Endothelial cell (in vitro differentiated cells): ENCODE results near the gene ZNF497. TPM values are rescaled to one million over a fixed set of nuclear protein-coding genes. Genes with fewer than 3 reads are reported as not detected.
A peak's percentile ranks its signal among the peaks of the same experiment; 100 is the strongest.
"Not testable (repeated sequence)": the region's sequence is repeated elsewhere in the genome, so short reads cannot be mapped to it uniquely, and the experiment has no call there.

ENCODE experiments used
- DNase-seq: peaks from one replicate; pipeline ENCODE4 v3.0.0; 2021; ENCODE audit warnings: low spot score
- H3K27ac Mint-ChIP-seq: one replicate; pipeline ENCODE4 v1.8.0; 2021; ENCODE audit warnings: mixed read lengths, inconsistent platforms; ENCODE audit not compliant: unreplicated experiment
- H3K27me3 Mint-ChIP-seq: one replicate; pipeline ENCODE4 v1.8.0; 2021; ENCODE audit warnings: mild to moderate bottlenecking, moderate library complexity, mixed read lengths, inconsistent platforms; ENCODE audit not compliant: unreplicated experiment
- H3K36me3 Mint-ChIP-seq: one replicate; pipeline ENCODE4 v1.8.0; 2021; ENCODE audit warnings: mild to moderate bottlenecking, low read depth, mixed read lengths, inconsistent platforms; ENCODE audit not compliant: unreplicated experiment
- H3K4me1 Mint-ChIP-seq: one replicate; pipeline ENCODE4 v1.8.0; 2021; ENCODE audit warnings: mild to moderate bottlenecking, mixed read lengths, inconsistent platforms; ENCODE audit not compliant: unreplicated experiment
- H3K4me3 Mint-ChIP-seq: one replicate; pipeline ENCODE4 v1.8.0; 2021; ENCODE audit warnings: mild to moderate bottlenecking, mixed read lengths, inconsistent platforms; ENCODE audit not compliant: unreplicated experiment
- H3K9me3 Mint-ChIP-seq: one replicate; pipeline ENCODE4 v1.8.0; 2021; ENCODE audit warnings: mixed read lengths, inconsistent platforms; ENCODE audit not compliant: unreplicated experiment
- CTCF ChIP-seq: fragments of 200-600 bp; sonication (generic); IDR thresholded peaks from one replicate; pipeline ENCODE4 v1.5.0; 2021; ENCODE audit warnings: antibody characterized with exemption; ENCODE audit not compliant: unreplicated experiment
- total RNA-seq: library from RNA; stranded (reverse); fragmentation: NEBNext Ultra II Directional; extraction: Animal tissue kit (Norgen Biotek cat#: 25700); gene quantifications from one replicate; pipeline ENCODE4 v1.2.1, GENCODE V29; 2021; ENCODE audit not compliant: unreplicated experiment

Gene ZNF497
- total RNA-seq, 1 donor from 2014 or later, result 3.6 TPM

GRCh38 chr19:58406818-58407657, 44.5 kb upstream of the ZNF497 start:
- peaks cover 12% of the 10 kb centered on the region for H3K36me3 Mint-ChIP-seq
- H3K9me3 Mint-ChIP-seq, result no peaks in the 10 kb centered on the region
- H3K27me3 Mint-ChIP-seq, result peaks cover 17% of the 10 kb centered on the region
- TF ChIP-seq CTCF, result peak; percentile 39
- H3K27ac Mint-ChIP-seq, result peak overlapping the region; percentile 20
- peaks cover 15% of the 10 kb centered on the region for H3K4me1 Mint-ChIP-seq
- H3K4me3 Mint-ChIP-seq, result peak overlapping the region; percentile 95
- no peak for DNase-seq

GRCh38 chr19:58403920-58404478, 41.4 kb upstream of the ZNF497 start:
- not testable (repeated sequence) for H3K27ac Mint-ChIP-seq, H3K27me3 Mint-ChIP-seq, H3K9me3 Mint-ChIP-seq, DNase-seq, H3K4me3 Mint-ChIP-seq, H3K36me3 Mint-ChIP-seq
- H3K4me1 Mint-ChIP-seq, result peaks cover 12% of the 10 kb centered on the region

- Mint-ChIP-seq H3K4me3 (peak overlapping the region; percentile 37), H3K36me3 (peaks cover 5% of the 10 kb centered on the region), H3K4me1 (peaks cover 4% of the 10 kb centered on the region), H3K27me3 (peaks cover 6% of the 10 kb centered on the region), H3K27ac (no peak overlapping the region), H3K9me3 (no peaks in the 10 kb centered on the region)
- no peak for DNase-seq
- no peak for TF ChIP-seq CTCF
These were observed 39.4 kb upstream of the ZNF497 start for GRCh38 chr19:58401840-58402421.

- no peak for TF ChIP-seq CTCF
- H3K36me3 Mint-ChIP-seq, result no peaks in the 10 kb centered on the region
- peaks cover 4% of the 10 kb centered on the region for H3K4me1 Mint-ChIP-seq
- peaks cover 6% of the 10 kb centered on the region for H3K27me3 Mint-ChIP-seq
- H3K27ac Mint-ChIP-seq, result peak overlapping the region; percentile 85
- H3K4me3 Mint-ChIP-seq, result peak overlapping the region; percentile 92
- DNase-seq, result peak; percentile 98
- no peaks in the 10 kb centered on the region for H3K9me3 Mint-ChIP-seq
These were observed 38.6 kb upstream of the ZNF497 start for GRCh38 chr19:58400916-58401839.

- no peak for DNase-seq
- H3K27me3 Mint-ChIP-seq, result peaks cover 6% of the 10 kb centered on the region
- no peaks in the 10 kb centered on the region for H3K36me3 Mint-ChIP-seq
- peak overlapping the region; percentile 92 for H3K4me3 Mint-ChIP-seq
- no peaks in the 10 kb centered on the region for H3K9me3 Mint-ChIP-seq
- no peak for TF ChIP-seq CTCF
- H3K4me1 Mint-ChIP-seq, result peaks cover 4% of the 10 kb centered on the region
- no peak overlapping the region for H3K27ac Mint-ChIP-seq
These were observed 37.9 kb upstream of the ZNF497 start for GRCh38 chr19:58400316-58400915.
